LHCN-M2 (cell line): ENCODE measurements around the gene SASH3. TPM values are rescaled to one million over a fixed set of nuclear protein-coding genes. Genes with fewer than 3 reads are reported as not detected.
"Not testable (repeated sequence)": the region's sequence is repeated elsewhere in the genome, so short reads cannot be mapped to it uniquely, and the experiment has no call there.

Source experiments
- DNase-seq: peaks from one replicate; pipeline ENCODE4 v3.0.0-alpha.2; 2012; ENCODE audit warnings: low read depth
- polyA plus RNA-seq: library from polyadenylated mRNA; unstranded; fragments of >200 nt; gene quantifications from one replicate; pipeline ENCODE4 v1.2.1, GENCODE V29; 2012; ENCODE audit warnings: missing spikeins
- total RNA-seq: library from RNA; depleted of rRNA; stranded (reverse); fragments of >200 nt; gene quantifications from 2 replicates; pipeline ENCODE4 v1.2.3, GENCODE V29; 2014; rRNA removed

SASH3 gene
- total RNA-seq: not detected in 2 replicates
- not detected for polyA plus RNA-seq

DNA sequence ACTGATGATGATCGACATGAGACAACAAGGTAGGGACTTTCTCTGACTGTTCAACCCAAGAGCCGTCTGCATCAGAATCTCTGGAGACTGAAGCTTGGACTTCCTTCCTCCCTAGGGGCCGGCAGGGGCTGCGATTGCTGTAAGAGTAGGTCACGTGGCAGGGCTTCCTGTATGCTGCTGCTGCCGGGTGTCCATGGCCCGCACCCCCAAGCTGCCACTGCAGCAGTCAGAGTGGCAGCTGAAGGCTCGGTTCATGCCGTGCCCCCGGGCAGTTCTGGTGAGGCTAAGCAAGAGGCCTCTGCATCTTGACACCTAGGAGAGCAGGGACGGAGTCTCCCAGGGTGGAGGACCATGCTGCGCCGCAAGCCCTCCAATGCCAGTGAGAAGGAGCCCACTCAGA is at the start of gene SASH3:
SASH3 (plus strand) TSS at position 203 of the 400 bp plus-strand sequence; CDS start at position 352, 149 bp downstream.
- DNase-seq: no peak

DNA sequence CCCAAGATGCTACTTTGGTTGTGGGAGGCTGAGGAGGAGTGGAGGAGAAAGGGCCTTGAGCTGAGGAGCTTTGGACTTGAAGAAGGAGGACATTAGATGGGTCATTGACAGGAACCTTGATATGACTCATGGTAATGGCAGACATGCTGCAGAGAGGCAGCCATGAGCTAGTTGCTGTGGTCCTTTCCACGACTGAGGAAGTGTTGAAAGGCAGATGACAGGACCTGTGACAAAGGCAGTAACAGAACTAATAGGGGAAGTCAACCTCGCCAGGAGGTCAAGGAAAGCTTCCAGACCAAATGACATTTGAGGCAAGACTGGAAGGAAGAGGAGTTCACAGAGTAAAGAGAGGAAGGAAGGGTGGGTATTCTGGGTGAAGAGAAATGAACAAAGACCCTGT is 48.5 kb upstream of the SASH3 start:
- DNase-seq: no peak

DNA sequence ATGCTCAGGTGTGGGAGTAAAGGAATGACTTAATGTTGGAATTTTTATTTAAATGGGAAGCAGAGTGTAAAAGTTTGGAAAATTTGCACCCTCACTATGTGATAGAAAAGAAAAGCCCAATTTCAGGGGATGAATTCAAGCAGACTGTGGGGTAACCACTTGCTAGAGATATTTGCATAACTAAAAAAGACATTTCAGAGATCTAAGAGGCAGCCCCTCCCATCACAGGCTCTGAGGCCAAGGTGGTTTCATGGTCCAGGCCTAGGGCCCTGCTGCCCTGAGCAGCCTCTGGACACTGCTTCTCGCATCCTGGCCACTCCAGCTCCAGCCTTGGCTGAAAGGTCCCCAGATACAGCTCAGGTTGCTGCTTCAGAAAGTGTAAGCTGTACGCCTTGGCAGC is 46.9 kb upstream of the SASH3 start:
- DNase-seq: no peak

DNA sequence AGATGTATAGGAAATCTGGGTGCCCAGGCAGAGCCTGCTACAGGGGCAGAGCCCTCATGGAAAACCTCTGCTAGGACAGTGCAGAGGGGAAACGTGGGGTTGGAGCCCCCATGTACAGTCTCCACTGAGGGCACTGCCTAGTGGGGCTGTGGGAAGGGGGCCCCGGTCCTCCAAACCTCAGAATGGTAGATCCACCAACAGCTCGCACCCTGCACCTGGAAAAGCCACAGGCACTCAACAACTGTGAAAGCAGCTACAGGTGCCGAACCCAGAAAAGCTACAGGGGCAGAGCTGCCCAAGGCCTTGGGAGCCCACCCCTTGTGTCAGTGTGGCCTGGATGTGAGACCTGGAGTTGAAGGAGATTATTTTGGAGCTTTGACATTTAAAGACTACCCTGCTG is 46.4 kb upstream of the SASH3 start:
- no peak for DNase-seq

DNA sequence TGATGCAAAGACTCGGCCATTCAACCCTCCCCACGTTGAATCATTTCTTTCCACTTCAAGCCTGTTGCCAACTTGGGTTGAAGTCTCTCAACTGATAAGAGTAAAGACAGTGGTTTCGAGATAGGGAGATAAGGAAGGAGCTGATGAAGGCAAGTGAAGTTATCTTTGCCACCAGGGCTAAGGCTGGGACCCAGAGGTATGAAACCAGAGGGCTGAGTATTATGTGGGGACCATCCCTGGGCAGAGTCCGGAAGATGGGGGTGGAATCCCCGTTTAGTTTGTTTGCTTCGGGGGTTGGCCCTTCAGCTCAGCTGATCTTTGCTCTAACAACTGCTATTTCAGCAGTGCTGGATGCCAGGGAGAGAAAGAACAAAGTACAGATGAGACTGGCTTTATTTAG is 43.3 kb upstream of the SASH3 start:
- DNase-seq: no peak

DNA sequence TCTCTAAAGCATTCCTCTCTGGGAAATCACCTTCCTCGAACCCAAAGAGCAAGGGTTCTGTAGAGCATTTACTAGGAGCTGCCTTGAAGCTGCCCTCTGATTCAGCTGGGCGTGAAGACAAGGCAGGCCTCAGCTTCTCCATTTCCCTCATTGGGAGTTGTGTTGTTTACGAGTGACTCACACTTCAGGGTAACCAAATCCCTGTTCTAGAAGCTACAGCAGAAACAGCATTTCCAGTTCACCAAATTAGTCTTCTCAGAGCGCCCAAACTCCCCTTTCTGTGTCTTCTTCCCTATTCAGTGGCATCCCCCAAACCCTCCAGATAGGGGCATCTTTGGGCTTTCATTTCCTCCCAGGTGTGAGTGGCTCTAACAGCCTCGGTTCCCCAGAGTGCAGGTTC is 41.8 kb upstream of the SASH3 start:
- DNase-seq: peak; percentile 57

DNA sequence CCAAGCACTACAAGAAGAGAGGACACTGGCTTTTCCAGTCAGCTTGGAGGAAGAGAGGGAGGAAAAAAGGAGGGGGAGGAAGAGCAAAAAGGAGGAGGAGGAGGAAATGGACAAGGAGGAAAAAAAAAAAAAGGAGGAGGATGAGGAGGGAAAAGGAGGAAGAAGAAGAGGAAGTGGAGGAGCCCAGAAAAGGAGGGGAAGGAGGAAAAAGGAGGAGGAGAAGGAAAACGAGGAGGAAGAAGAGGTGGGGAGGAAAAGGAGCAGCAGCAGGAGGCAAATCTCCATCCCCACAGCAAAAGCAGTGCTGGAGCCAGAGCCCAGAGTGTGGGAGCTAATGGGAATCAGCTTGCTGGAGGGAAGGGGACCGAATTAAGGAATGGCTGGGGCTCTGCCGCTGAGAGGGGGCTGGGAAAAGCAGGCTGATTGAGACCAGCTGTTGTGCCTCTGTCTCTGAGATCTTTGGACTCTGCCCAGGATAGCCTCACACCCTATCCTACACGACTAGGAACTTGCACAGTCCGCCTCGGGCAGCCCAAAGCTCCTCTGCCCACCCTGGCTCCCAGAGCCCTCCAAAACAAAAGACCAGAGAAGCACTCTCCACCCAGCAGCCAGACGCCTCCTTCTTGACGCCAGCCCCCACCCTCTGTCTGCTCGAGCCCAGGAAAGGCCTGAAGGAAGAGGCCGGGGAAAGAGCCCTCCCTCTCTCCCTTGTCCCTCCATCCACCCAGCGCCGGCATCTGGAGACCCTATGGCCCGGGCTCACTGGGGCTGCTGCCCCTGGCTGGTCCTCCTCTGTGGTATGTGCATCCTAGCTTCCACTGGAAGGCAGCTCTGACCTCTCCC is 41.1 kb upstream of the SASH3 start, which contains the start of gene XPNPEP2:
XPNPEP2 (plus strand) TSS at position 514 of the 843 bp plus-strand sequence; CDS start at position 749, 235 bp downstream.
- no peak for DNase-seq

DNA sequence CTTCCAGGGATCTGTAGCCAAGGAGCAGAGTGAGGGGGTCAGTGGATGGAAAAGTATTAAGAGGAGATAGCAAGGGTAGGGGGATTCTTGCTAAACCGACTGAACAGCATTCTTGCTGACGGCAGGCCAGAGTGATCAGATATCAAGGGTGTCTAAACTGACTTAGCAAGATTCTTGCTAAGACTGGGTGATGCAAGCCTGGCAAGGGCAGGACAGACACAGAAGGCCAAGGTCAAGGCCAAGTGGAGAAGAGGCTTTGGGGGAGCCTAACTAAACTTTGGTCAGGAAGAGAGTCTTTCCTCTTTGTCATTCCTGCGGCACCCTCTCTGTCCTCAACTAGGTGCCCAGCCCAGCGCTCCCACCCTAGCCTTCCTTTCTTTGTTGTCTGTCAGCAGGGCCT is 40.2 kb upstream of the SASH3 start:
- DNase-seq: no peak

DNA sequence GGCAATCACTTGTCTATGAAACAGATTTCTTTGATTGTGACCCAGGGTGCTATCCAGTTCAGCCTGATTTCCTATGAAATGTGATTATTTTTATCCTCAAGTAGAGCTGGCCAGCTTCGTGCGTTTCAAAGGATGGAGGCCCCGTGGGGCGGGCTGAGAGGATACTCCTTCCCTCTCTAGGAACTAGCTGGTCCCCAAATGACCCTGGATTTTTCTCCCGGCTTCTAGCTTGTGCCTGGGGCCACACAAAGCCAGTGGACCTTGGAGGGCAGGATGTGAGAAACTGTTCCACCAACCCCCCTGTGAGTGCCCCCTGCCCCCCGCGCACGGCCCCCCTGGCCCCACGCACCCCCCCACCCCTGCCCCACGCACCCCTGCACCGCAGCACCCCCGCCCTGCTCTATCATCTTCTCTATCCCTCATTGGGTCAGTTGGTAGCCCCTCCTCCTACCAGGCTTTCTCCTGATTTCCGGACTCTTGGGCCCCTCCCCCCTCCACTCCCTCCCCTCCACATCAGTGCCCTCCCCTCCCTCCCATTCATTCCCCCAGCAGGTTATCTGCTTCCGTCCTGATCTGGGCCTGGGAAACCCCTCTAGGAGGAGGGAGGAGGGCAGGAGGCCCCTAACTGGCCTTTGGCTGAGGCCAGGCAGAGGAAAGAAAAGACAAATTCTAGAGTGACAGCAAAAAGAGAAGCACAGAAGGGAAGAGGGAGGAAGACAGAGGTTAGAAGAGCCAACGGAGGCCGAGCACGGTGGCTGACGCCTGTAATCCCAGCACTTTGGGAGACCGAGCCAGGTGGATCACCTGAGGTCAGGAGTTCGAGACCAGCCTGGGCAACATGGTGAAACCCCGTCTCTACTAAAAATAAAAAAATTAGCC is 37.6 kb upstream of the SASH3 start:
- DNase-seq: no peak

DNA sequence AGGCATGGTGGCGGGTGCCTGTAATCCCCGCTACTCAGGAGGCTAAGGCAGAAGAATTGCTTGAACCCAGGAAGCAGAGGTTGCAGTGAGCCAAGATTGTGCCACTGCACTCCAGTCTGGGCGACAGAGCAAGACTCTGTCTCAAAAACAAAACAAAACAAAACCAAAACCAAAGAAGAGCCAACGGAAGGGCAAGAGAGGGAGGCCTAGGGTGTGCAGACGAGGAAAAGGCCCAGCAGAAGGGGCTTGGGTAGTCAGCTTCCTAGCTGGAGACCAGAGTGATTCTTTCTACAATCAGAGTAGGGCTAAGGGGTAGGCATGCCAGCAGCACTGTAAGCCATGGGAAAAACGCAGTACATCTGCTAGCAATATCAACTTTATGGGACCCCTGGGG is 37.0 kb upstream of the SASH3 start:
- DNase-seq: not testable (repeated sequence)

DNA sequence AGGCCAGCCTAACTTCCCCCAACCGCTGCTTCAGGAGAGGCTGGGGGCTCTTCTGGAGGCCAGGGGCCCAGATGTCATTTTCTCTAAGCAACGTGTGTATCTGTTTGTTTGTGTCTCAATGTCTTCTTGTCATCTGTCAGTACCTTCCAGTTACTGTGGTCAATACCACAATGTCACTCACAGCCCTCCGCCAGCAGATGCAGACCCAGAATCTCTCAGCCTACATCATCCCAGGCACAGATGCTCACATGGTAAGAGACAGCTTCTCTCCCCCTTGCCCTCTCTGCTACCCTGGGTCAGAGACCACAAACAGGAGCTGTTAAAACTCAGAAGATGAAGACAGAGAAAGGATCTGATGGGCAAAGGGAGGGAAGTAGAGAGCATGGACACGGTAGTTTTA is 35.9 kb upstream of the SASH3 start:
- DNase-seq: no peak

DNA sequence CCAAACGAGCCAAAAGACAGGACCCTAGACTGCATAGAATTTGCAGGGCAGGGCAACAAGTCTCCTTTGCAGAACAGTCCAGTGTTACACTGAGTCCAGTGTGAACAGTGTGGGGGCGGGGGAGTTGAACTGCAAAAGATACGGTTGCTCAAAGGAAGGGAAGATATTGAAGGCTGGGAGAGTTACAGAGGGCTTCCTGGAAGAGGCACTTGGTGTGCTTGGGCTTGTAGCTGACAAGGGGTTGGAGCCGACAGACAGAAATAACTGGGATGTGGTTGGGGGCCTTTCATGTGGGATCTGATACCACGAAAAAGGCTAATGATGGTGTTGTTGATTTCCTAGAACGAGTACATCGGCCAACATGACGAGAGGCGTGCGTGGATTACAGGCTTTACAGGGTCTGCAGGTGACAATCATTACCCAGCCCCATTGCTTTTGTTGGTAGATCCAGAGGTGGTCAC is 34.9 kb upstream of the SASH3 start:
- DNase-seq: no peak

DNA sequence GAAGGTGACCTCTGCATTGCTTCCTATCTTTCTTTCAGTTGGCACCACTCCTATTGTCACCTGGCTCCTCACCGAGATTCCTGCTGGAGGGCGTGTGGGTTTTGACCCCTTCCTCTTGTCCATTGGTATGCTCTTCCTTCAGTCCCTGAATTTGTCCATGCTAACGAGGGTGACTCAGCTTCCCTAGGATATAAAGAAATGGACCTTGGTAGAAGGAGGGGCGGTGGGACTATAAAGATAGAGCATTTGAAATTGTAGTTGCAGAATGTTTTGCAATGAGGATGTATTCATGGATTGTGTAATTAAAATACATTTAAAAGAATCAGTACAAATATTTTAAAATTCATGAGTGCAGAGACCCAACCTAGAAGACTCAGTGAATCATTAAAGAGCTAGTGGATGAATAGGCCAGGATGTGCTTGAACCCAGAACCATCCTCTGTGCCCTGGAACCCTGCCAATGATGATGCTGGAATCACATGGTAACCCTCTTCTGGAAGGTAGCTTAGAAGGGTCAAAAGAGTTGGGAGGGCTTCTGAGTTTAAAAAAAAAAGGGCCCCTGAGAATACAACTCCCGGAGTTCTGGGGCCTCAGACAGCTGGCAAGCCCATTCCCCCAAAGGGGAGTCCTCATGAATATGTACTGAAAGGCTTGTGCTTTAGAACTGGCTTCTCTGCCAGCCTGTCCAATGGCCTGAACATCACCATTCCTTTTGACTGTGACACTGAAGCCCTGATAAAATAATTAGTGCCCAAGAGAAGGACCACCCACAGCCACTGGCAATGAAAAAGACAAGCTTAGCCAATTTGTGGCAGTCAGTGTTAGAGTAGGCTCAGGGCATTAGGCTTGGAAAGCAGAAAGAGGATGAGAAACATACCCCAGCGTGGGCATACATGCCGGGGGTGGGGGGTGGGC is 32.9 kb upstream of the SASH3 start:
- DNase-seq: no peak

DNA sequence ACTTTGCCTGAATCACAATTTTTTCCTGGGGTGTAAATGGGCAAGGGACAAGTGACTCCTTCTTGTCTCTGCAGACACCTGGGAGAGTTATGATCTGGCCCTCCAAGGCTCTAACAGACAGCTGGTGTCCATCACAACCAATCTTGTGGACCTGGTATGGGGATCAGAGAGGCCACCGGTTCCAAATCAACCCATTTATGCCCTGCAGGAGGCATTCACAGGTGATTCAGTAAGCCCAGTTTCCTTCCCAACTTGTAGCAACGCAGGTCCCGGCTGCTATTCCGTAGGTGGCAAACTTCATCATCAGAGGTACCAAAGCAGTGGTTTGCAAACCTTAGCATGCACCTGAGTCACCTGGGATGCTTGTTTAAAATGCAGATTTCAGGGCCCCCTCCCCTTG is 32.2 kb upstream of the SASH3 start:
- DNase-seq: no peak

DNA sequence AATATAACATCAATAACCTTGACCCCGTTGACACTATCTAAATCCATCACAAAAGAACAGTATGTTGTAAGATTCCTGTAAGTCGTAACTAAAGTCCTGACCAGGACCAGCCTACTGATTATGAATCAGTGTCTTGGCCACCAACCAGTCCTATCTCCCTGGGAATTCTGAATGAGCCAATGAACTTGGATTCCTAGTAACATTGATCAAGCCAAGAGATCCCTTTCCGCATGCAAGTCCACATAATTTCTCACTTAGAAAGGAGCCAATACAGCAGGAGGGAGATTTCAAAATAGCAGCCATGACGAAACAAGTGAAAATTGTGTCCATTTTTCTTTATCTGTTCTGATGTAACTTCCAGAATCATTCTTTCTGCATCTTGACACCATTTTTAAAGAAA is 31.4 kb upstream of the SASH3 start:
- DNase-seq: peak; percentile 26

DNA sequence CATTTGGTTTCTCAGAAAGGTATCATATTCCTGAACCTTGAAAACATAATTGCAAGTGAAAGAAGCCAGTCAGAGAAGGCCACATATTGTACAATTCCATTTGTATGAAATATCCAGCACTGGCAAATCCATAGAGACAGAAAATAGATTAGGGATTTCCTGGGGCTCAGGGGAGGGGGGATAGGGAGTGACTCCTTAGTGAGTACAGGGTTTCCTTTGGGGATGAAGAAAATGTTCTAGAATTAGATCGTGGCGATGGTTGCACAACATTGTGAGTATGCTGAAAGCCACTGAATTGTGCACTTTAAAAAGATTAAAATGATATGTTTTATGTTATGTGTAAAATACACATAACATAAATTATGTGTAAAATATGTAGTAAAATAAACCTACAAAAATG is 30.7 kb upstream of the SASH3 start:
- DNase-seq: no peak

DNA sequence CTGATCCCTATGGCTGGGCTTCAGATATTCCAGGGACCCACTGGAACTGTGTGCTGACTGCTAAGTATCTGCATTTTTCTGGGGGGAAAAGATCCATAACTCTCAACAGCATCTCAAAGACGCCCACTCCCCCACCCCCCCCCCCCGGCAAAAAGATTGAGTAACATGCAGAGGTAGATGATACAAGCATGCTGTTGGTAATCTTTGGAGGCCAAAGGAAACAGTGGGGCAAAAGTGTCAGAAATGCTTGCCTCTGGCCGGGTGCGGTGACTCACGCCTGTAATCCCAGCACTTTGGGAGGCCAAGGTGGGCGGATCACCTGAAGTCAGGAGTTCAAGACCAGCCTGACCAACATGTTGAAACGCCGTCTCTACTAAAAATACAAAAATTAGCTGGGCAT is 28.8 kb upstream of the SASH3 start:
- no peak for DNase-seq

DNA sequence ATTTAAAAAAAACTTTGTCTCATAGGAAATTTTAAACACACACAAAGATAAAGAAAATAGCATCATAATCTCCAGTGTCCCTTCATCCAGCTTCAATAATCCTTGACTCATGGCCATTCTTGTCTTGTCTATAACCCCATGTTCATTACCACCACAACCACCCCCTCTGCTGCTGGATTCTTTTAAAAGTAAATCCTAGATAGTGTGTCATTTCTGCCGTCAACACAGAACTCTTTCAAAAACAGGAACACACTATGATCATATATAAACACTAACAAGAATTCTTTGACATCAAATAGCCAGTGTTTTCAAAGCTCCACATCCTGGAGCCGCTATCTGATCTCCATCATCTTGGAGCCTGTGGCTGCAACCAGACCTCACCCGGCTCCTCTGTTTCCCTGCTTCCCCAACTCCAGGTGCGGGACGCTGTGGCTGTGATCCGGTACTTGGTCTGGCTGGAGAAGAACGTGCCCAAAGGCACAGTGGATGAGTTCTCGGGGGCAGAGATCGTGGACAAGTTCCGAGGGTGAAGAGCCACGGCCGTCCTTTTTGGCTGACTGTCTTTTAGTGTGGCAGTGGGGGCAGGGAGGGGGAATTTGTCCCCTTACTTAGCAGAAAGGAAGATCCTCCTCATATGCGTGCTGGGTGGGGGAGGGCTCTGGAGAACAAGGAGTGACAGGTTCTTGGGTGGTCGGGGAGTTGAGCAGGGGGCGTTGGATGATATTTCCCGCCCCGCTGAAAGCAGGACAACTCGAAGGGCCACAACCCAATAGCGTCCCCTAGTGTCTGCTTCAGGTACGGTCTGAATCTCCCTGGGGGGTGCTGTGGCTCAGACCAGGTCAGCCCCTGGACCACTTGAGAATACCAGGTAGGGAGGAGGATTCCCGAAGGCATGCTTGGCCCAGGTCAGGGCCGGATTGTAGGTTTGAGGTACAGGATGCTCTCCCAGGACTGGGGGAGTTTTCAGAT is 25.4 kb upstream of the SASH3 start:
- no peak for DNase-seq

DNA sequence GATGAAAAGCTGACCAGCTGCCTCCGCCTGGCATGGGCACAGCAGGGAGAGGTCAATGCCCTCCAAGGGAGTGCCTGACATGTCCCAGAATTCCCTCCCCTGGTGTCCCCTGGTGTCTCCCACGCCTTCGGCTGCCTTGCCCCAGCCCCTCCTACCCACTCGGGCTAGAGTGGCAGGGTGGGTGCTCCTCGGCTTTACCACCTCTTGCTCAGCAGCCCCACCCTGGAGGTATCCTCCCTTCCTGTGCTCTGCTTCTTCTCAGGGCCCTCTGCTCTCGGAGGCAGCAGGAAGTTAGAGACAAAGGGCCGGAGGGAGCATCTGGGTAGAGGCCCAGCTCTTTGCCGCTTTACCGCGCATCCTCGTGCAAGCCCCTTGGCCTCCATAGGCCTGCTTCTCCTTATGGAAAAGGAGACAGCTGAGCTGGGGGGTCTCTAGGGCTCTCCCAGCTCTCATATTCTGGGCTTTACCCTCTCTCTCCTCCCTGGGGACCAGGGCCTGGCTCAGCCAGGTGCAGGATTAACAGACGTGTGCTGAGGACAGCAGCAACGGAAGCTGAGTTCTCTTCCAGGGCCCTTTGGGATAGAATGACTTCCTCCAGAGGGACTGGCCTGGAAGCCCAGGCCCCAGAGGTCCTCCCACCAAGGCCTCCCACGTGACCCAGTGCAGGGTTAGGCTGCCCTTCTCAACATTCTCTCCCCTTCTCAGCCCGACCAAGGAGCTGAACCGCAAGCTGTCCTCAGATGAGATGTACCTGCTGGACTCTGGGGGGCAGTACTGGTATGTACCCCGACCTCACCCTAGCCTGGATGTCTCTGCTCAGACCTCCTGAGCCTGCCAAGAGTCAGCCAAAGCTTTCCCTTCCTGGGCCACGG is 23.7 kb upstream of the SASH3 start:
- no peak for DNase-seq
